Lung (tissue), 12 donors: ENCODE data around the gene CRY1. TPM values are rescaled to one million over a fixed set of nuclear protein-coding genes. Genes with fewer than 3 reads are reported as not detected.

Source experiments
- ATAC-seq: fragments of 200-7000 bp; cut with Tn5 transposase; one replicate; pipeline ENCODE4 v1.9.1; 2020; ENCODE audit warnings: moderate number of reproducible peaks; ENCODE audit not compliant: insufficient read depth, low FRiP score
- DNase-seq, 3 donors: peaks; one replicate each; pipeline ENCODE4 v3.0.0-alpha.2; 2013 to 2017
- H3K27ac ChIP-seq, 2 donors: one replicate each; pipeline ENCODE4 v1.5.1; 2013; ENCODE audit warnings: mild to moderate bottlenecking in 2 of 2, moderate library complexity in 2 of 2, control low read depth in 1 of 2, inconsistent platforms in 1 of 2, low read depth in 1 of 2, low read length in 1 of 2
- H3K27me3 ChIP-seq, 3 donors: one replicate each; pipeline ENCODE4 v1.5.1; 2013; ENCODE audit warnings: low read length in 2 of 3; ENCODE audit not compliant: control insufficient read depth in 3 of 3, insufficient read depth in 3 of 3
- H3K36me3 ChIP-seq, 4 donors: one replicate each; pipeline ENCODE4 v1.5.1; 2013; ENCODE audit warnings: low read length in 4 of 4, mild to moderate bottlenecking in 1 of 4, moderate library complexity in 1 of 4; ENCODE audit not compliant: control insufficient read depth in 4 of 4, insufficient read depth in 4 of 4
- H3K4me1 ChIP-seq, 5 donors: one replicate each; pipeline ENCODE4 v1.5.1; 2013; ENCODE audit warnings: low read length in 5 of 5, mild to moderate bottlenecking in 2 of 5, moderate library complexity in 1 of 5; ENCODE audit not compliant: control insufficient read depth in 5 of 5, insufficient read depth in 5 of 5
- H3K4me3 ChIP-seq: one replicate; pipeline ENCODE4 v1.5.1; 2013; ENCODE audit warnings: mild to moderate bottlenecking, control low read depth, moderate library complexity
- H3K9ac ChIP-seq, 2 donors: one replicate each; pipeline ENCODE4 v1.5.1; 2013; ENCODE audit warnings: low read length in 2 of 2, control low read depth in 1 of 2; ENCODE audit not compliant: insufficient read depth in 1 of 2
- H3K9me3 ChIP-seq, 4 donors: one replicate each; pipeline ENCODE4 v1.5.1; 2013; ENCODE audit warnings: low read length in 3 of 4, mild to moderate bottlenecking in 1 of 4, moderate library complexity in 1 of 4; ENCODE audit not compliant: control insufficient read depth in 4 of 4, insufficient read depth in 3 of 4
- WGBS, 2 donors: extraction: QIAGEN DNeasy Blood & Tissue Kit; methylation state at CpG; one replicate each; pipeline ENCODE4 v1.1.7; 2013; 5-methylcytosine and 5-hydroxymethylcytosine counted together
- polyA plus RNA-seq, 2 donors: library from polyadenylated mRNA; stranded (reverse); fragments of 200-250 nt; gene quantifications; one replicate each; pipeline ENCODE4 v1.2.1, GENCODE V29; 2013
- total RNA-seq, 2 donors: library from RNA; depleted of rRNA in 1 of 2; stranded (reverse); fragments of >200 nt in 1 of 2; gene quantifications; one replicate each; pipeline ENCODE4 v1.2.1, GENCODE V29; 2014 to 2021
- TF ChIP-seq, protein P1 (sequence below): IDR thresholded peaks from 2 replicates; pipeline ENCODE4 v1.5.1; 2012; ENCODE audit warnings: mild to moderate bottlenecking; ENCODE audit errors: control extremely low read depth, extremely low read depth
- donor health status: control.
- donor health status: control.
- donor health status: Bipolar disorder and iron deficiency.
- donor health status: healthy.
- donor health status: DM: yes; HTN: yes; CAD: no.

CRY1 gene
- total and polyA plus RNA-seq, 4 donors: 5.6 to 37.2 (median 17.9) TPM

- no peak for ATAC-seq
Measured at GRCh38 chr12:107025671-107026070, 67.7 kb downstream of the CRY1 start.

DNA sequence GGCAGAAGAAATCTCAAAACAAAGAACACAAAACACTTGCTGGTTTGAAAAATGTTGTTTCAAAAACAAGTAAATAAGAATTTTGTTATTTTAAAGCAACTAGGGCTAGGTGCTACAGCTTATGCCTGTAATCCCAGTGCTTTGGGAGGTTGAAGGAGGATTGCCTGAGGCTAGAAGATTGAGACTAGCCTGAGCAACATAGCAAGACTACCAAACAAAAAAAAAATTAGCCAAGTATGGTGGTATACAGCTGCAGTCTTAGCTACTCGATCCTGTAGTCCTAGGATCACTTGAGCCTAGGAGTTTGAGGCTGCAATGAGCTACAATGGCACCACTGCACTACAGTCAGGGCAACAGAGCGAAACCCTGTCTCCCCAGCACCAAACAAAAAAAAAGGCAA is 73.8 kb downstream of the CRY1 start:
- 92 to 94% methylated on average over 2 of the region's 2 CpGs for WGBS, 2 donors
- Histone ChIP-seq H3K9me3 (no peaks in the 10 kb centered on the region), H3K9ac (no peak overlapping the region), H3K27ac (no peak overlapping the region), H3K36me3 (peaks cover 0 to 8% (median 5%) of the 10 kb centered on the region in 4 donors), H3K4me3 (no peak overlapping the region), H3K4me1 (no peaks in the 10 kb centered on the region), H3K27me3 (no peaks in the 10 kb centered on the region)
- DNase-seq (no peak), ATAC-seq (no peak)
- TF ChIP-seq, protein P1, sequence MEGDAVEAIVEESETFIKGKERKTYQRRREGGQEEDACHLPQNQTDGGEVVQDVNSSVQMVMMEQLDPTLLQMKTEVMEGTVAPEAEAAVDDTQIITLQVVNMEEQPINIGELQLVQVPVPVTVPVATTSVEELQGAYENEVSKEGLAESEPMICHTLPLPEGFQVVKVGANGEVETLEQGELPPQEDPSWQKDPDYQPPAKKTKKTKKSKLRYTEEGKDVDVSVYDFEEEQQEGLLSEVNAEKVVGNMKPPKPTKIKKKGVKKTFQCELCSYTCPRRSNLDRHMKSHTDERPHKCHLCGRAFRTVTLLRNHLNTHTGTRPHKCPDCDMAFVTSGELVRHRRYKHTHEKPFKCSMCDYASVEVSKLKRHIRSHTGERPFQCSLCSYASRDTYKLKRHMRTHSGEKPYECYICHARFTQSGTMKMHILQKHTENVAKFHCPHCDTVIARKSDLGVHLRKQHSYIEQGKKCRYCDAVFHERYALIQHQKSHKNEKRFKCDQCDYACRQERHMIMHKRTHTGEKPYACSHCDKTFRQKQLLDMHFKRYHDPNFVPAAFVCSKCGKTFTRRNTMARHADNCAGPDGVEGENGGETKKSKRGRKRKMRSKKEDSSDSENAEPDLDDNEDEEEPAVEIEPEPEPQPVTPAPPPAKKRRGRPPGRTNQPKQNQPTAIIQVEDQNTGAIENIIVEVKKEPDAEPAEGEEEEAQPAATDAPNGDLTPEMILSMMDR: no peak

More at GRCh38 chr12:107025671-107026070, 67.7 kb downstream of the CRY1 start:
- no peak overlapping the region for H3K4me3 ChIP-seq
- peaks cover 2 to 28% (median 11%) of the 10 kb centered on the region in 5 donors for H3K4me1 ChIP-seq
- H3K27me3 ChIP-seq: no peaks in the 10 kb centered on the region
- H3K9ac ChIP-seq: peak overlapping the region in 1 of 2 donors; percentile 28
- no peaks in the 10 kb centered on the region for H3K9me3 ChIP-seq
- no peaks in the 10 kb centered on the region for H3K36me3 ChIP-seq
- H3K27ac ChIP-seq: no peak overlapping the region
- 87 to 94% methylated on average over 1 of the region's 1 CpG for WGBS, 2 donors
- TF ChIP-seq, protein P1: no peak
- no peak for DNase-seq

DNA sequence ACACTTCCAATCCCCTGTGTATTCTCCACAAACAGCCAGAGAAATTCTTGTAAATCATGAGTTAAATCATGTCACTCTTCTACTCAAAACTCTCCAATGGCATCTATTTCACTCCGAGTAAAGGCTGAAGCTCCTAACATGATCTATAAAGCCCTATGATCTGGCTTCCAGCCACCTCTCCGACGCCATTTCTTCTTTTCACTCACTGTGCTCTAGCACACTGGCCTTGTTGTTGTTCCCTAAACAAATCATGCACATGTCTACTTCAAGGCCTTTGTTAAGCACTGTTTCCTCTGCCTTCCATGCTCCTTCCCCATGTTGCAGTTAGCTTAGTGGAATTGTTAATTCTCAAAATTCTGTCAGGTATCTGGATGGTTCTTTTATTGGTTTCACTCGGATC is 76.3 kb downstream of the CRY1 start:
- Histone ChIP-seq H3K4me3 (no peak overlapping the region), H3K27ac (no peak overlapping the region), H3K9me3 (no peaks in the 10 kb centered on the region), H3K36me3 (peaks cover 2 to 10% (median 5%) of the 10 kb centered on the region in 4 donors), H3K4me1 (no peaks in the 10 kb centered on the region), H3K9ac (no peak overlapping the region), H3K27me3 (no peaks in the 10 kb centered on the region)
- ATAC-seq: no peak
- no peak for DNase-seq
- TF ChIP-seq, protein P1: no peak
- 93% methylated on average over 4 of the region's 4 CpGs for WGBS, 2 donors

DNA sequence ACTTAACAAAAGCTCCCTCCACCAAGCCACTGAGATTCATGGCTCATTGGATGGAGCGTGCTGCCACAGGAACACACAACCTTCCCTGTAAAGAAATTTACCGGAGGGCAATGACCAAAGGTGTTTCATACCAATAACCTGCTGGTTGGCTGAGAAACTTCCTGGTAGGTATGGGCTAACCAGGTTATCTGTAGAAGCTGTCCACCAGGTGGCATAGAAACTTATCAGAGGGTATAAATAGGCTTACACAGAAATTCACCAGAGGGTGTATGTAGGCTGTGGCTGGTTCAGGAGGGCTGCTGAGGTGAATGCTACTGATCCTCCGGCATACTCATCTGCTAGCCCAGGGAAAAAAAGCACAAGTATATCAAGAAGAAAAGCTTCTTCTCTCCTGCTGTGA is 79.3 kb downstream of the CRY1 start:
- ATAC-seq: peak; percentile 69
- H3K4me3 ChIP-seq: no peak overlapping the region
- no peak overlapping the region for H3K27ac ChIP-seq
- no peaks in the 10 kb centered on the region for H3K4me1 ChIP-seq
- H3K36me3 ChIP-seq: peaks cover 0 to 7% (median 4%) of the 10 kb centered on the region in 4 donors
- no peaks in the 10 kb centered on the region for H3K27me3 ChIP-seq
- peak in 1 of 3 donors; percentile 8 for DNase-seq
- no peak overlapping the region for H3K9ac ChIP-seq
- TF ChIP-seq, protein P1: peak; percentile 4
- H3K9me3 ChIP-seq: no peaks in the 10 kb centered on the region
- 75 to 83% methylated on average over 3 of the region's 3 CpGs for WGBS, 2 donors
